SK-N-SH (cell line): ENCODE results near the gene DNMT3A.

Experiments used
- CTCF ChIP-seq: fragments of 200-600 bp; sonication (generic); IDR thresholded peaks from 2 replicates; pipeline ENCODE4 v1.6.1; 2017; ENCODE audit warnings: antibody characterized with exemption, mild to moderate bottlenecking, moderate library complexity
- EP300 ChIP-seq, 2 experiments: IDR thresholded peaks; 2 replicates each; pipeline versions ENCODE4 v1.4.0 to v1.6.1; 2012; ENCODE audit warnings: borderline replicate concordance in 1 of 2, low read depth in 1 of 2, low read length in 1 of 2
- FOXM1 ChIP-seq: IDR thresholded peaks from 2 replicates; pipeline ENCODE4 v1.4.0; 2012; ENCODE audit warnings: low read depth, mild to moderate bottlenecking
- GABPA ChIP-seq: IDR thresholded peaks from 2 replicates; pipeline ENCODE4 v1.4.0; 2012; ENCODE audit warnings: low read depth, mild to moderate bottlenecking
- JUND ChIP-seq: IDR thresholded peaks from 2 replicates; pipeline ENCODE4 v1.4.0; 2012
- MAX ChIP-seq: IDR thresholded peaks from 2 replicates; pipeline ENCODE4 v1.4.0; 2012; ENCODE audit warnings: low read depth
- NRF1 ChIP-seq: IDR thresholded peaks from 2 replicates; pipeline ENCODE4 v1.6.1; 2012; ENCODE audit warnings: low read depth, mild to moderate bottlenecking, low read length
- POLR2AphosphoS5 ChIP-seq: IDR thresholded peaks from 2 replicates; pipeline ENCODE4 v1.6.1; 2012; ENCODE audit warnings: low read depth, low read length
- RCOR1 ChIP-seq: fragments of 150-350 bp; IDR thresholded peaks from 2 replicates; pipeline ENCODE4 v1.6.1; 2017; ENCODE audit warnings: antibody characterized with exemption, low read length
- REST ChIP-seq: IDR thresholded peaks from 2 replicates; pipeline ENCODE4 v1.6.1; 2012; ENCODE audit warnings: mild to moderate bottlenecking, low read depth, low read length, moderate library complexity
- SIN3A ChIP-seq: IDR thresholded peaks from 2 replicates; pipeline ENCODE4 v1.6.1; 2012; ENCODE audit warnings: low read depth, mild to moderate bottlenecking, low read length, moderate library complexity, borderline replicate concordance
- TAF1 ChIP-seq: IDR thresholded peaks from 2 replicates; pipeline ENCODE4 v1.6.1; 2012; ENCODE audit warnings: low read depth, mild to moderate bottlenecking, low read length, moderate library complexity, borderline replicate concordance
- YY1 ChIP-seq: IDR thresholded peaks from 2 replicates; pipeline ENCODE4 v1.4.0; 2012; ENCODE audit warnings: low read depth, mild to moderate bottlenecking
- ZBTB33 ChIP-seq: IDR thresholded peaks from 2 replicates; pipeline ENCODE4 v1.4.0; 2012; ENCODE audit warnings: low read depth, borderline replicate concordance

GRCh38 chr2:25340181-25340921 lies 1.4 kb downstream of the DNMT3A start:
- no peak for TF ChIP-seq FOXM1
- no peak for TF ChIP-seq CTCF
- TF ChIP-seq RCOR1 = no peak
- TF ChIP-seq REST = no peak
- TF ChIP-seq ZBTB33 = no peak
- TF ChIP-seq YY1 = no peak
- TF ChIP-seq POLR2AphosphoS5 = no peak
- no peak for TF ChIP-seq SIN3A
- TF ChIP-seq NRF1 = no peak
- TF ChIP-seq EP300 (IDR thresholded peaks at IDR 0.05; ENCODE audit: borderline replicate concordance in 1 of 2, low read depth in 1 of 2, low read length in 1 of 2) = no peak
- no peak for TF ChIP-seq GABPA
- TF ChIP-seq JUND = no peak
- TF ChIP-seq TAF1 = no peak
- no peak for TF ChIP-seq MAX
